MM.1S (cell line): ENCODE results near the gene CNOT4.

Source experiments
- DNase-seq: peaks from one replicate; pipeline ENCODE4 v3.0.0-alpha.2; 2015
- H2AFZ ChIP-seq: fragments of 300-600 bp; sonication (generic); 2 replicates; pipeline ENCODE4 v1.6.0; 2016; ENCODE audit warnings: antibody characterized with exemption, low read length
- H3F3A ChIP-seq: fragments of 300-600 bp; sonication (generic); 2 replicates; pipeline ENCODE4 v1.6.1; 2016; ENCODE audit warnings: mild to moderate bottlenecking, antibody characterized with exemption, low read length, moderate library complexity, mixed read lengths; ENCODE audit not compliant: insufficient read depth
- H3K27ac ChIP-seq: fragments of 300-600 bp; sonication (generic); 2 replicates; pipeline ENCODE4 v1.5.1; 2016; ENCODE audit warnings: mild to moderate bottlenecking, low read length
- H3K27me3 ChIP-seq: fragments of 300-600 bp; sonication (generic); replicated peaks from 2 replicates; pipeline ENCODE4 v1.6.0; 2016; ENCODE audit warnings: low read length; ENCODE audit not compliant: insufficient read depth
- H3K36me3 ChIP-seq: fragments of 300-600 bp; sonication (generic); replicated peaks from 2 replicates; pipeline ENCODE4 v1.6.1; 2016; ENCODE audit warnings: mild to moderate bottlenecking, low read length, mixed read lengths; ENCODE audit not compliant: insufficient read depth
- H3K4me1 ChIP-seq: fragments of 300-600 bp; sonication (generic); 2 replicates; pipeline ENCODE4 v1.6.1; 2016; ENCODE audit warnings: low read length, mixed read lengths
- H3K4me2 ChIP-seq: fragments of 300-600 bp; sonication (generic); 2 replicates; pipeline ENCODE4 v1.6.0; 2016; ENCODE audit warnings: low read depth, low read length
- H3K4me3 ChIP-seq: fragments of 300-600 bp; sonication (generic); 2 replicates; pipeline ENCODE4 v1.5.1; 2016; ENCODE audit warnings: low read length, mixed read lengths
- H3K79me2 ChIP-seq: fragments of 300-600 bp; sonication (generic); 2 replicates; pipeline ENCODE4 v1.6.1; 2016; ENCODE audit warnings: mixed run types, low read length, mixed read lengths
- H3K9ac ChIP-seq: fragments of 300-600 bp; sonication (generic); 2 replicates; pipeline ENCODE4 v1.6.1; 2016; ENCODE audit warnings: low read length, mixed read lengths
- H3K9me2 ChIP-seq: fragments of 300-600 bp; sonication (generic); replicated peaks from 2 replicates; pipeline ENCODE4 v1.6.1; 2016; ENCODE audit warnings: mild to moderate bottlenecking, low read length, mixed read lengths; ENCODE audit not compliant: insufficient read depth
- H3K9me3 ChIP-seq: fragments of 300-600 bp; sonication (generic); replicated peaks from 2 replicates; pipeline ENCODE4 v1.6.1; 2016; ENCODE audit warnings: mild to moderate bottlenecking, low read length, mixed read lengths; ENCODE audit not compliant: insufficient read depth
- H4K20me1 ChIP-seq: fragments of 300-600 bp; sonication (generic); 2 replicates; pipeline ENCODE4 v1.6.1; 2016; ENCODE audit warnings: mild to moderate bottlenecking, low read length, moderate library complexity, mixed read lengths; ENCODE audit not compliant: insufficient read depth
- CTCF ChIP-seq: fragments of 300-600 bp; sonication (generic); IDR thresholded peaks from 2 replicates; pipeline ENCODE4 v1.5.1; 2016; ENCODE audit warnings: antibody characterized with exemption, low read length, mixed read lengths
- EZH2 ChIP-seq: fragments of 300-600 bp; sonication (generic); optimal IDR thresholded peaks from 2 replicates; pipeline ENCODE3; 2017; ENCODE audit warnings: low read depth, mild to moderate bottlenecking, antibody characterized with exemption, low read length, mixed read lengths
- EZH2phosphoT487 ChIP-seq: fragments of 300-600 bp; sonication (generic); IDR thresholded peaks from 2 replicates; pipeline ENCODE4 v1.6.1; 2018; ENCODE audit warnings: antibody characterized with exemption, low read length

The CNOT4 gene

GRCh38 chr7:135386181-135386580, 123.7 kb downstream of the CNOT4 start:
- DNase-seq, result no peak
- Histone ChIP-seq H3K79me2 (no peaks in the 10 kb centered on the region), H3K27me3 (no peaks in the 10 kb centered on the region), H3K9ac (no peak overlapping the region), H3K27ac (no peak overlapping the region), H3K4me3 (no peak overlapping the region), H4K20me1 (no peaks in the 10 kb centered on the region), H2AFZ (no peak overlapping the region), H3K9me3 (no peaks in the 10 kb centered on the region), H3K4me2 (no peak overlapping the region), H3K36me3 (no peaks in the 10 kb centered on the region), H3K9me2 (no peaks in the 10 kb centered on the region), H3K4me1 (peaks cover 11% of the 10 kb centered on the region; the same call in 1 of the 2 replicates), H3F3A (no peaks in the 10 kb centered on the region)
- TF ChIP-seq EZH2phosphoT487 (no peak), CTCF (no peak), EZH2 (no peak)

GRCh38 chr7:135385209-135385608, 124.7 kb downstream of the CNOT4 start:
- H3K9me2 ChIP-seq, result no peaks in the 10 kb centered on the region
- no peaks in the 10 kb centered on the region for H3K27me3 ChIP-seq
- H3K4me1 ChIP-seq, result 0 out of 2 replicates have a peak, but pooled peaks cover 3% of the 10 kb centered on the region
- H3K4me3 ChIP-seq, result no peak overlapping the region
- H3F3A ChIP-seq, result no peaks in the 10 kb centered on the region
- no peaks in the 10 kb centered on the region for H3K36me3 ChIP-seq
- no peaks in the 10 kb centered on the region for H4K20me1 ChIP-seq
- no peak overlapping the region for H2AFZ ChIP-seq
- TF ChIP-seq EZH2phosphoT487, result no peak
- TF ChIP-seq EZH2, result no peak
- no peak for TF ChIP-seq CTCF
- no peak for DNase-seq
- H3K79me2 ChIP-seq, result no peaks in the 10 kb centered on the region
- H3K9me3 ChIP-seq, result no peaks in the 10 kb centered on the region
- H3K4me2 ChIP-seq, result no peak overlapping the region
- no peak overlapping the region for H3K27ac ChIP-seq
- no peak overlapping the region for H3K9ac ChIP-seq

GRCh38 chr7:135383525-135384175, 126.3 kb downstream of the CNOT4 start:
- Histone ChIP-seq H3K27me3 (no peaks in the 10 kb centered on the region), H2AFZ (no peak overlapping the region), H3K4me3 (no peak overlapping the region), H3K4me1 (no peaks in the 10 kb centered on the region), H3K79me2 (no peaks in the 10 kb centered on the region), H3K9me3 (no peaks in the 10 kb centered on the region), H3F3A (no peaks in the 10 kb centered on the region), H3K27ac (no peak overlapping the region), H3K9me2 (no peaks in the 10 kb centered on the region), H3K9ac (no peak overlapping the region), H3K36me3 (no peaks in the 10 kb centered on the region), H4K20me1 (no peaks in the 10 kb centered on the region), H3K4me2 (no peak overlapping the region)
- DNase-seq, result no peak
- TF ChIP-seq EZH2 (no peak), CTCF (no peak), EZH2phosphoT487 (no peak)
